ENCODE results near the gene HSPA1L.

Gene HSPA1L

DNA sequence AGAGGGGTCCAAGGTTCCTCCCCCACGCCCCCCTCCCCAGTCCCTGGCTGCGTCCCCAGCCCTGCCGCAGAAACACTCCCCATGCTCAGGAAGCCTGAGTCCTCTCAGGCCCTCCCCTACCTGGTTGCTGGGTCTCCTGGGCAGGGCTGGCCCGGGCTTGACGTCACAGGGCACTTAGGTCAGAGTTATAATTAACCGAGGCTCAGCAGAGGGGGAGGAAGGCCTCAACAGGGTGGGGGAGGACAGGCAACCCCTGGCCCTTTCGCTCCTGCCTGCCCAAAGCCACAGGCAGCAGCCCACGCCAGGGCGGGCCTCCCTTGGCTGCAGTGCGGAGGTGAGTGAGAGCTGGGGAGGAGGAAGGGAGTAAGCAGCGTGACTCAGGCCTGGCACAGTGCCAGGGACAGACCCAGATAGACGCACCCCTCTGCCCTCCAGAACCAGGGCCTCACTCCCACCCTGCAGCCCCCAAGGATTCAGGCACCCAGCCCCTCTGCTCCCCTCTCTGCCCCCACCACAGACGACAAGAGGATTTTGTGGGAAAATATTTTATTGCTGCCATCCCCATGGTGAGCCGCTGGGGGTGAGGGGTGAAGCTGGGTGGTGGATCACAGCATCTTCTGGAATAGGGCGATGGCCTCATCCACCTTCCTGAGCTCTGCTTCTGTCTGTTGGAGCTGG, 38.0 kb downstream of the HSPA1L start, which contains the start of gene VWA7:
Gene VWA7 (minus strand): TSS at position 340 of the 678 bp plus-strand sequence. CDS start 549 bp downstream, outside the sequence.
- peak within 1 kb of the TSS in 1 of 5 donors; percentile 35 for H3K9ac ChIP-seq (ENCODE audit: low read length in 5 of 5)
- H3K4me3 ChIP-seq (ENCODE audit: low read depth in 1 of 5, low read length in 5 of 5): peak within 1 kb of the TSS in 1 of 5 donors; percentile 3

DNA sequence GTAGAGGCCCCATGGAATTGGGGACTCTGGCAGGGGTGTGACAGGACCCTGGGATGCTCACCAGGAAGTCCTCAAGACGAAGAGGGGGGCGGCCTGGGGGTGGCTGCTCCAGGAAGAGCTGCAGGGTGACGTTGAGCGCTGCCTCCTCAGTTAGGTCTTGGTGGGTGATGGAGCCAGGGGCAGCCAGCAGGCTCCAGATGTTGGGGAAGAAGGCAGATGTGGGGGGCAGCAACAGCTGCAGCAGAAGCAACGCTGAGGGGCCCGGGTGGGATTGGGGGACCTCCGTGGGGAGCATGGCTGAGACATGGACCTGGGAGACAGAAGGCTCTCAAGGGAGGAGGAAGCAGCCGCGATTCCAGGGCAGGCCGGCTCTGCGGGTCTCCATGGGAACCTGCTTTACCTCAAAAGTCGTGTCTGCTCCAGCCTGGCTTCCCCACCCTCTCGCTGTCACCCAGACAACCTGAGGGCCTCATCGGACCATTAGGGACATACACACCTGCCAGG, 38.5 kb downstream of the HSPA1L start:
- no peaks in the 10 kb centered on the region for H3K9me3 ChIP-seq (ENCODE audit: control insufficient read depth in 5 of 5, low read length in 5 of 5)
- no peak overlapping the region for H3K27ac ChIP-seq (ENCODE audit: low read depth, low read length)
- H3K36me3 ChIP-seq (ENCODE audit: control insufficient read depth in 5 of 5, insufficient read depth in 5 of 5, low read length in 5 of 5): peaks cover 0 to 40% (median 36%) of the 10 kb centered on the region in 5 donors
- no peak overlapping the region for H3K9ac ChIP-seq (ENCODE audit: low read length in 5 of 5)
- peaks cover 0 to 14% (median 8%) of the 10 kb centered on the region in 5 donors for H3K4me1 ChIP-seq (ENCODE audit: control insufficient read depth in 5 of 5, insufficient read depth in 5 of 5, low read length in 5 of 5)
- H3K4me3 ChIP-seq (ENCODE audit: low read depth in 1 of 5, low read length in 5 of 5): peak overlapping the region in 1 of 5 donors; percentile 3
- no peaks in the 10 kb centered on the region for H3K27me3 ChIP-seq (ENCODE audit: control insufficient read depth in 5 of 5, insufficient read depth in 4 of 5, low read length in 5 of 5)

More for the DNA sequence above, 38.0 kb downstream of the HSPA1L start, which contains the start of gene VWA7:
- no peaks in the 10 kb centered on the region for H3K9me3 ChIP-seq (ENCODE audit: control insufficient read depth in 5 of 5, low read length in 5 of 5)
- peaks cover 0 to 14% (median 8%) of the 10 kb centered on the region in 5 donors for H3K4me1 ChIP-seq (ENCODE audit: control insufficient read depth in 5 of 5, insufficient read depth in 5 of 5, low read length in 5 of 5)
- H3K27ac ChIP-seq (ENCODE audit: low read depth, low read length): no peak within 1 kb of the TSS
- H3K36me3 ChIP-seq (ENCODE audit: control insufficient read depth in 5 of 5, insufficient read depth in 5 of 5, low read length in 5 of 5): peaks cover 0 to 46% (median 42%) of the 10 kb centered on the region in 5 donors
- no peaks in the 10 kb centered on the region for H3K27me3 ChIP-seq (ENCODE audit: control insufficient read depth in 5 of 5, insufficient read depth in 4 of 5, low read length in 5 of 5)

DNA sequence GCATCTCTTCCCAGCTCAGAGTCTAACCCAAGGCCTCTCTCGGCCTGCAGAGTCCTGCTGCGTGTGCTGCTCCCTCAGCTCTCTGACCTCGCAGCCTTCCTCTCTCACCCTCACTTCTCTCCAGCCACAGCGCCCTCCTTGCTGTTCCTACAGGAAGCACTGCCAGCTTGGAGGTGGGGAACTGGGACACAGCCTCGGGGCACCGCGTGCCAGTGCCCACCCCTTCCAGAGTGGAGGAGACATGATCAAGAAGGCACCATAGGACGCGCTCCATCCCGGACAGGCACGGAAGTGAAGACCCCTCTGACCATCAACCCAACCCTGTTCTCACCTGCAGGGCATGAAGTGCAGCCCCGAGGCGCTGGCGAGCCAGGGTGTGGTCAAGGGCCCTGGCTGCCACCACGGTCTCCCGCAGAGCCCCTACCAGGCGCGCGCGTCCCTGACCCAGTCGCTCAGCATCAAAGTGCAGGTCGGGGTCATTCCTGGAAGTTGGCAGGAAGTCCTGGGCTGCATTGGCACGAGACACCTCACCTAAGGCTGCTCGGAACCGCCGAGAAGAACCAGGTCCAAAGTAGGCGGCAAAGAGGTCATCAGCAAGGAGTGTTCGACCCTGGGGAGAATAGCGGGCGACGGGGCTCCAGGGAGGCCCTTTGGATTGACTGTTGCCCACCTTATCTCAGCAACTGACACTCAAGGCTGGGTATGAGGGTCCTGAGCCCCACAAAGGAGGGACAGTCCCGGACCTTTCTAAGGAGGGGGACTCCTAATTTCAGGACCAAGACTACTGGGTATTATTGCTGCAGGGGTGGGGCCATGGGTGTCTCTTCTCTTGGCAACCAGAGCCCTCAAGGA, 39.2 kb downstream of the HSPA1L start:
- Histone ChIP-seq H3K4me1 (ENCODE audit: control insufficient read depth in 5 of 5, insufficient read depth in 5 of 5, low read length in 5 of 5) (peaks cover 0 to 14% (median 8%) of the 10 kb centered on the region in 5 donors), H3K9ac (ENCODE audit: low read length in 5 of 5) (no peak overlapping the region), H3K4me3 (ENCODE audit: low read depth in 1 of 5, low read length in 5 of 5) (no peak overlapping the region), H3K27ac (ENCODE audit: low read depth, low read length) (no peak overlapping the region), H3K9me3 (ENCODE audit: control insufficient read depth in 5 of 5, low read length in 5 of 5) (no peaks in the 10 kb centered on the region), H3K27me3 (ENCODE audit: control insufficient read depth in 5 of 5, insufficient read depth in 4 of 5, low read length in 5 of 5) (no peaks in the 10 kb centered on the region), H3K36me3 (ENCODE audit: control insufficient read depth in 5 of 5, insufficient read depth in 5 of 5, low read length in 5 of 5) (peaks cover 0 to 33% (median 29%) of the 10 kb centered on the region in 5 donors)

- Histone ChIP-seq H3K4me3 (ENCODE audit: low read depth in 1 of 5, low read length in 5 of 5) (no peak overlapping the region), H3K36me3 (ENCODE audit: control insufficient read depth in 5 of 5, insufficient read depth in 5 of 5, low read length in 5 of 5) (peaks cover 0 to 27% (median 22%) of the 10 kb centered on the region in 5 donors), H3K9me3 (ENCODE audit: control insufficient read depth in 5 of 5, low read length in 5 of 5) (no peaks in the 10 kb centered on the region), H3K9ac (ENCODE audit: low read length in 5 of 5) (no peak overlapping the region), H3K27ac (ENCODE audit: low read depth, low read length) (no peak overlapping the region), H3K4me1 (ENCODE audit: control insufficient read depth in 5 of 5, insufficient read depth in 5 of 5, low read length in 5 of 5) (peaks cover 0 to 14% (median 8%) of the 10 kb centered on the region in 5 donors), H3K27me3 (ENCODE audit: control insufficient read depth in 5 of 5, insufficient read depth in 4 of 5, low read length in 5 of 5) (no peaks in the 10 kb centered on the region)
Measured at GRCh38 chr6:31775184-31775583, 39.9 kb downstream of the HSPA1L start.

- H3K27me3 ChIP-seq (ENCODE audit: control insufficient read depth in 5 of 5, insufficient read depth in 4 of 5, low read length in 5 of 5): no peaks in the 10 kb centered on the region
- no peak overlapping the region for H3K9ac ChIP-seq (ENCODE audit: low read length in 5 of 5)
- H3K9me3 ChIP-seq (ENCODE audit: control insufficient read depth in 5 of 5, low read length in 5 of 5): no peaks in the 10 kb centered on the region
- no peak overlapping the region for H3K4me3 ChIP-seq (ENCODE audit: low read depth in 1 of 5, low read length in 5 of 5)
- H3K4me1 ChIP-seq (ENCODE audit: control insufficient read depth in 5 of 5, insufficient read depth in 5 of 5, low read length in 5 of 5): peaks cover 0 to 27% (median 10%) of the 10 kb centered on the region in 5 donors
- H3K27ac ChIP-seq (ENCODE audit: low read depth, low read length): no peak overlapping the region
- no peaks in the 10 kb centered on the region for H3K36me3 ChIP-seq (ENCODE audit: control insufficient read depth in 5 of 5, insufficient read depth in 5 of 5, low read length in 5 of 5)
Measured at GRCh38 chr6:31771992-31772358, 43.1 kb downstream of the HSPA1L start.

GRCh38 chr6:31770860-31771259, 44.2 kb downstream of the HSPA1L start:
- Histone ChIP-seq H3K4me1 (ENCODE audit: control insufficient read depth in 5 of 5, insufficient read depth in 5 of 5, low read length in 5 of 5) (peaks cover 2 to 30% (median 14%) of the 10 kb centered on the region in 5 donors), H3K4me3 (ENCODE audit: low read depth in 1 of 5, low read length in 5 of 5) (no peak overlapping the region), H3K9ac (ENCODE audit: low read length in 5 of 5) (no peak overlapping the region), H3K36me3 (ENCODE audit: control insufficient read depth in 5 of 5, insufficient read depth in 5 of 5, low read length in 5 of 5) (no peaks in the 10 kb centered on the region), H3K27ac (ENCODE audit: low read depth, low read length) (no peak overlapping the region), H3K9me3 (ENCODE audit: control insufficient read depth in 5 of 5, low read length in 5 of 5) (no peaks in the 10 kb centered on the region), H3K27me3 (ENCODE audit: control insufficient read depth in 5 of 5, insufficient read depth in 4 of 5, low read length in 5 of 5) (no peaks in the 10 kb centered on the region)

DNA sequence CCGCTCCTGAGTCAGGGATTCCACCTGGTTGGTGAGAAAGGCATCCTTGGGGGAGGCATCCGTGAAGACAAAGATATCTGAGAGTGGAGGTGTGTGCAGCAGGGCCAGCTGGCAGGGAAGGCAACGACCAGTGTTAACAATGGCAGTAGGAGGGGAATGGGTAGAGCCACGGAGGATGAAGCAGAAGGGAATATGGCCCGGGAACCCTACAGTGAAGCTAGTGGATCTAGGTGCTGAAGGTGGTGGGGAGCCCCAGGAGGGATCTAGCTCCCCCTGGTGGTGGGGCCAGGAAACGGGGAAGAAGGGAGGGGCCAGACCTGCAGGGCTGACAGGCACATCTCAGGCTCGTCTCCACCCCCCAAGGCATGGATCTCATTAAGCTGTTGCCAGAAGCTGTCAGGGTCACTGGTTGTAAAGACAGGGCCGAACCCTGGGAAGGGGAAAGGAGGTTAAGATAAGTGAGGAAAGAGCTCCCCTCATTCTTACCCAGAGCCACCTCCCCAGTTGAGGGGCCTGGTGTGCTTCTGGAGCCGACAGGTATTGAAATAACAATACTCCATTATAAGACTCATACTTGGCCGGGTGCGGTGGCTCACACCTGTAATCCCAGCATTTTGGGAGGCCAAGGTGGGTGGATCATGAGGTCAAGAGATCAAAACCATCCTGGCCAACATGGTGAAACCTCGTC, 45.3 kb downstream of the HSPA1L start:
- Histone ChIP-seq H3K36me3 (ENCODE audit: control insufficient read depth in 5 of 5, insufficient read depth in 5 of 5, low read length in 5 of 5) (no peaks in the 10 kb centered on the region), H3K4me1 (ENCODE audit: control insufficient read depth in 5 of 5, insufficient read depth in 5 of 5, low read length in 5 of 5) (peaks cover 2 to 30% (median 15%) of the 10 kb centered on the region in 5 donors), H3K27me3 (ENCODE audit: control insufficient read depth in 5 of 5, insufficient read depth in 4 of 5, low read length in 5 of 5) (no peaks in the 10 kb centered on the region), H3K4me3 (ENCODE audit: low read depth in 1 of 5, low read length in 5 of 5) (no peak overlapping the region), H3K9ac (ENCODE audit: low read length in 5 of 5) (no peak overlapping the region), H3K9me3 (ENCODE audit: control insufficient read depth in 5 of 5, low read length in 5 of 5) (no peaks in the 10 kb centered on the region), H3K27ac (ENCODE audit: low read depth, low read length) (no peak overlapping the region)

DNA sequence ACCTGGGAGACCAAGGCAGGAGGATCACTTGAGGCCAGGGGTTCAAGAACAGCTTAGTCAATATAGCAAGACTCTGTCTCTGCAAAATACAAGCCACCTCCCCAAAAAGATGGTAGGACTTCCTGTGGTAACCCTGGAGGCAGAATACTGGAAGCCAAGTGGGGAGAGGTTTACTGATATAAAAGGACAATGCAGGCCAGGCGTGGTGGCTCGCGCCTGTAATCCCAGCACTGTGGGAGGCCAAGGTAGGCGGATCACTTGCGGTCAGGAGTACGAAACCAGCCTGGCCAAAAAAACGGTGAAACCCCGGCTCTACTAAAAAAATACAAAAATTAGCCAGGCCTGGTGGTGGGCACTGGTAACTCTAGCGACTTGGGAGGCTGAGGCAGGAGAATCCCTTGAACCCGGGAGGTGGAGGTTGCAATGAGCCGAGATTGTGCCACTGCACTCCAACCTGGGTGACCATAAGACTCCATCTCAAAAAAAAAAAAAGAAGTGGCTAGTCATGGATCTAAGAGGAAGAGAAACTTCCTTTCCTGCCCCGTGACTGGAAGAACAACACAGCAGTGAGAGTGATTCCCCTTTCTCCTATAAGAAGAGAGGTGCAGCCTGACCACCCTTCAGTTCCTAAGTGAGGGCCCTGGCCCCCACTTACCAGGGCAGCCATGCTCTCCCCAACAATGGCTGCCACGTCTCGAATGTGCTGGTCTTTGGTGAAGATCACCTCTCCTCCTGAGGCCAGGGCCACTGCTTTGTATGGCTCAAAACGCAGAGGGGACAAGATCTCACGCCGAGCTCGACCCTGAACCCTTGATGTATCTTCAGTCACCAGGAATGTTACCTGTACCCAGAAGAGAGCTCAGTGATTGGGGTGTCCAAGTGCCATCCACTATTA, 46.5 kb downstream of the HSPA1L start:
- Histone ChIP-seq H3K36me3 (ENCODE audit: control insufficient read depth in 5 of 5, insufficient read depth in 5 of 5, low read length in 5 of 5) (no peaks in the 10 kb centered on the region), H3K4me1 (ENCODE audit: control insufficient read depth in 5 of 5, insufficient read depth in 5 of 5, low read length in 5 of 5) (peaks cover 2 to 30% (median 15%) of the 10 kb centered on the region in 5 donors), H3K9ac (ENCODE audit: low read length in 5 of 5) (no peak overlapping the region), H3K27me3 (ENCODE audit: control insufficient read depth in 5 of 5, insufficient read depth in 4 of 5, low read length in 5 of 5) (no peaks in the 10 kb centered on the region), H3K27ac (ENCODE audit: low read depth, low read length) (no peak overlapping the region), H3K9me3 (ENCODE audit: control insufficient read depth in 5 of 5, low read length in 5 of 5) (no peaks in the 10 kb centered on the region), H3K4me3 (ENCODE audit: low read depth in 1 of 5, low read length in 5 of 5) (no peak overlapping the region)

DNA sequence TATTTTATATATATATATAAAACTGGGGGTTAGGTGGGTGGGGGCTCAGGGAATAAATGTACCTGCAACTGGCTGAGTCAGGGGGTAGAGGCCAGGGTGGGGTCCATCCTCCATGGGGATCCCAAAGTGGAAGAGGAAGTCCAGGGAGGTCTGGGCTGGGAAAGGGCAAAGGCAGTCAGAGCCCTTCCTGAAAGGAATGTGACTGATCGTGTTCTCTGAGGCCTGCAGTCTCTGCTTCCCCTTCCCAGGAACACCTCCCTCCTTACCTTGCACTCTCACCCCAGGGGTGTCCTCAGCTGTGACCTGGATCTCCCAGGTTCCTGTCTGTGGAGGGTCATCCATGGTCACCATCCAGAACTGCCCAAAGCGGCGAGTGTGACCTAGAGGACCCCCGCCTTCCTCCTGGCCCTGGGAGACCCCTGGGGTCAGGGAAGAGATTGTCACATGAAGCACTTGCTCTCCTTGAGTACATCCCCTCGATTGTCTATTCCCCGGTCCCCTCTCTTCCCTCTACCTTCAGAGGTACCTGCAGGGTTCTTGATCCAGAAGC, 47.9 kb downstream of the HSPA1L start:
- Histone ChIP-seq H3K36me3 (ENCODE audit: control insufficient read depth in 5 of 5, insufficient read depth in 5 of 5, low read length in 5 of 5) (peaks cover 0 to under 1% (median 0%) of the 10 kb centered on the region in 5 donors), H3K27ac (ENCODE audit: low read depth, low read length) (no peak overlapping the region), H3K9me3 (ENCODE audit: control insufficient read depth in 5 of 5, low read length in 5 of 5) (no peaks in the 10 kb centered on the region), H3K4me1 (ENCODE audit: control insufficient read depth in 5 of 5, insufficient read depth in 5 of 5, low read length in 5 of 5) (peaks cover 4 to 33% (median 15%) of the 10 kb centered on the region in 5 donors), H3K9ac (ENCODE audit: low read length in 5 of 5) (no peak overlapping the region), H3K27me3 (ENCODE audit: control insufficient read depth in 5 of 5, insufficient read depth in 4 of 5, low read length in 5 of 5) (no peaks in the 10 kb centered on the region), H3K4me3 (ENCODE audit: low read depth in 1 of 5, low read length in 5 of 5) (no peak overlapping the region)
